HG03442 (cell line): Measurements from ENCODE around the gene GRAPL.
"Not testable (repeated sequence)": the region's sequence is repeated elsewhere in the genome, so short reads cannot be mapped to it uniquely, and the experiment has no call there.

ENCODE experiments used
- ATAC-seq: cut with Tn5 transposase; IDR thresholded peaks from one replicate; pipeline ENCODE4 v1.9.1; 2021; ENCODE audit warnings: mild to moderate bottlenecking, moderate library complexity; ENCODE audit not compliant: unreplicated experiment

GRAPL gene

GRCh38 chr17:19136138-19136537 is 8.7 kb downstream of the GRAPL start:
- ATAC-seq, result not testable (repeated sequence)

GRCh38 chr17:19136605-19137004 is 9.2 kb downstream of the GRAPL start:
- ATAC-seq, result not testable (repeated sequence)

GRCh38 chr17:19137959-19138358 is 10.6 kb downstream of the GRAPL start:
- not testable (repeated sequence) for ATAC-seq

DNA sequence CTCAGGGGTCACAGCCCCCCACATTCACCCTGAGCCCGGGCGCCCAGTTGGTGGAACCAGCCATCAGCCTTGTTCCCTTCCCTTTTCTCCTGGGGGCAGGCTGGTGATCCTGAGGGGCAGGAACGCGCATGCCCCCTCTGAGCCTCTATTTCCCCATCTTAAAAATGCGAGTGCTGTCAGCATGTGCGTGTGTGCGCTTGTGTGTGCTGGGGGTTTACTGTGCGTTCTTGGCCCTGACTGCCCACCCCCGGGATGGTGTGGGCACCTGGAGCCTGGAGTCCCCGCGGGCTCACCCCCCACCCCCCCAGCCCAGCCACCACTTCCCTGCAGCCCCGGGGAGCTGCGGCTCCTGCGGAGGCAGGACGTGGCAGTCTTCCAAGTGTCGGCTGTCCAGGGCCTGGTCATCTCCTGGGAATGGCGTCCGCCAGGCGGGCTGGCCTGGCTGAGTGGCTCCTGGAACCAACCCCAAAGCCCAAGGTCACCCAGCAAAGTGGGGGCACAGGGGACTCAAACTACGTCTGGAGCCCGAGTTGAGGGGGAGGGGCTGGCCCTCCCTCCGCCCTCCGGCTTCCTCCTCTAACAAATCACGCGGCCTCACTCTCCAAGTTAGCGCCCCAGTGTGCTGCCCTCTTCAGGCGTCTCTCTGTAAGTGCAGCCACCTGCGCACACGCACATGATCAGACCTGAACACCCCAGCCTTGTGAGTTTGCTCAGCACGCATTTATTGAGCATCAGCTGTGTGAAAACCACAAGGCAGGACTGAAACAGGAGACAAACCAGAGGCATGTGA is 14.2 kb downstream of the GRAPL start:
- peak; percentile 45 for ATAC-seq

DNA sequence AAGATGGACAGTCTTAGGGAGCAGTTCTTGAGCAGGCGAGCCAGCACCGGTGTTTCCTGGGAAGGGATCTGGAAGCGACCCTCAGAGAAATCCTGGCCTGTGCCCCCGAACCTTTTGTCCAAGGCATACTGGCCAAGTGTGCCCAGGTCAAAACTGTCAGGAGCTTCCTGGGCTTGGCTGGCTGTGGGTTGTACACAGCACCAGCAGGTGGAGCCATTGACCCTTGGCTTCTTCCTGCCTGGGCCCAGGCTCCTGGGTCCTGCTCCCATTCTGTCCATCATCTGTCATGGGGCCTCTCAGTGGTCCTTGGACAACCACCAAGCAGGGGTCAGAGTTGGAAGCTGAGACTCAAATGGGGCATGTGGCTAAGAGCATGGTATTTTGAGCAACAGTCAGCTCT is 15.0 kb downstream of the GRAPL start:
- ATAC-seq, result not testable (repeated sequence)

GRCh38 chr17:19143097-19143777 is 15.8 kb downstream of the GRAPL start:
- not testable (repeated sequence) for ATAC-seq

GRCh38 chr17:19144373-19144772 is 17.0 kb downstream of the GRAPL start:
- not testable (repeated sequence) for ATAC-seq

- not testable (repeated sequence) for ATAC-seq
These were observed 18.1 kb downstream of the GRAPL start for GRCh38 chr17:19145471-19145870.

DNA sequence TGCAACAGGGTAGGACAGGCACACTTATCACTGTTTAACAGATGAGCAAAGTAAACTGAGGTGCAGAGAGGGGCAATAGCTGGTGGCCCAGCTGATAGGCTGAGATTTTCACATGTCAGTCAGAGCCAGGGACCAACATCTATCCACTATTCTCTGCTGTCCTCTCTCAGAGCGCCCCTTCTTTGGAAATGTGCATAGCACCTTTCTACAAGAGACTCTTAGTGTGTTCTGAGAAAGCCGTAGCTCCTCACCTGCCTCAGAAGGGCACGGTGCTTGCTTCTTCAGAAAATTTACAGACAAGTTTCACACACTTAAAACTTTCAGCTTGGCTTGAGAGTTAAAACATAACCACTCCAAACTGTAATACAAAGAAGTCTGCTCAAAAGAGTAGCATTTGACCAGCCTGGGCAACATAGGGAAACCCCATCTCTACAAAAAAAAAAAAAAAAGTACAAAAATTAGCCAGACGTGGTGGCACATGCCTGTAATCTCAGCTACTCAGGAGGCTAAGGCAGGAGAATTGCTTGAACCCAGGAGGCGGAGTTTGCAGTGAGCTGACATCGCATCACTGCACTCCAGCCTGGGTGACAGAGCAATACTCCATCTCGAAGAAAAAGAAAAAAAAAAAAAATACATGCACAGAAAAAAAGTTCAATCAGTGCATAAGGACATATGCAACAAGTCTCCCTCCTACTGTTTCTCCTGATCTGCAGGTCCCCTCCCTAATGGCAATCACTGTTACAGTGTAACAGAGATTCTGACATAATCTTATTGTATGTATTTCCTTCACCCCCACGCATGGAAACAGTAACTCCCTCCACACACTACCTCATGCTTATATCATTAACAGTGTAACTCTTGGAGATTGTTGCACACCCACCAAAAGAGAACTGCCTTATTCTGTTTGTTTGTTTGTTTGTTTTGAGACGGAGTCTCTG is 23.6 kb downstream of the GRAPL start:
- not testable (repeated sequence) for ATAC-seq

DNA sequence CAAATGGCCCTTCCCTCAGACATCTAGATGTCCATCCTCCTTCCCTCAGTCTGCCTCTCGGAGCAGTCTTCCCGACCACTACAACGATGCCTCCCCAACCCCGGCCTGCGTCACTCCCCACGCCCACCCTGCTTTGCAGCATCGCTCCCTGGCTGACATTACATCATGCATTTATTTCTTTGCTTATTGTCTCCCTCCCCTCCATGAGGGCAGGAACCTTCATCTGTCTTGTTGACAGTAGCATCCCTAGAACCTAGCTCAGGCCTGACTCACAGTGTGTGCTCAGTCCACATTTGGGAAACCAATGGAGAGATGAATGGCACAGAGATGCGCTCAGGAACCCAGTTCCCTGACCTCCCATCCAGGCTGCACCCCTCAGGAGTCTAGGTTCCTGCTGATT is 30.2 kb downstream of the GRAPL start:
- not testable (repeated sequence) for ATAC-seq

- not testable (repeated sequence) for ATAC-seq
These were observed 31.1 kb downstream of the GRAPL start for GRCh38 chr17:19158478-19158877.

DNA sequence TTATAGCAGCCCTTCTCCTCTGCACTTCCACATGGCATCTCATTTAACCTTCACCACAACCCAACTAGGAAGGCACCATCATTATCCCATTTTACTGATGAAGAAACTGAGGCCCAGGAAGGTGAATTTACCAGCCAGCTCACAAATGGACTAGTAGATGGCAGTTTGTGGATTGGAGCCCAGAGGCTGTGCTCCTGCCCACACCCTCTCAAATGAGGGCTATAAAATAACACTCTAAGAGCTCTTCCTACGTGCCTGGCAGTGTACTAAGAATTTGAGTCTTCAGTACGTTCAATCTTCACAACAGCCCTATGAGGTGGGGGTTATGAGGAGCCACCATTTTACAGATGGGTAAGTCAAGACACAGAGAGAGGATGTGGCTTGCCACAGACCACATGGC is 31.5 kb downstream of the GRAPL start:
- not testable (repeated sequence) for ATAC-seq

GRCh38 chr17:19161308-19162107 is 34.1 kb downstream of the GRAPL start:
- not testable (repeated sequence) for ATAC-seq

- not testable (repeated sequence) for ATAC-seq
These were observed 35.2 kb downstream of the GRAPL start for GRCh38 chr17:19162384-19163216.

DNA sequence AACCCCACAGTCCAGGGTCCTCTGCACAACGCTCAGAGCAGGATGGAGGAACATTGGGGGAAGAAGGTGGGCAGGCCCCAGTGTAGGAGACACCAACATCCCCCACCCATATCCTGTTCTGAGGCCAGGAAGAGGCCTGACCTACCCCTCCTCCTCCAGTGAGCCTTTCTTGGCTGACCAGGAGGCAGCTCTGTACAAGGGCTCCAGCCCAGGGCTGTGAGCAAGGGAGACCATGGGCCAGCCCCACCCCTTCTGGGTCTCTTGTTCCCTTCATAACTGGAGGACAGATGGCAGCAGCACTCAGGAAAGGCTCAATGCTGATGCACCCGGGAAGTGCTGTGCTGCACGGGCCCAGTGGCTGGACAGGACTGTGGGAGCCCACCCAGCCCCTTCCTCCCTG is 47.0 kb downstream of the GRAPL start:
- not testable (repeated sequence) for ATAC-seq

- peak; percentile 69 for ATAC-seq
These were observed 48.0 kb downstream of the GRAPL start for GRCh38 chr17:19175410-19175809.

DNA sequence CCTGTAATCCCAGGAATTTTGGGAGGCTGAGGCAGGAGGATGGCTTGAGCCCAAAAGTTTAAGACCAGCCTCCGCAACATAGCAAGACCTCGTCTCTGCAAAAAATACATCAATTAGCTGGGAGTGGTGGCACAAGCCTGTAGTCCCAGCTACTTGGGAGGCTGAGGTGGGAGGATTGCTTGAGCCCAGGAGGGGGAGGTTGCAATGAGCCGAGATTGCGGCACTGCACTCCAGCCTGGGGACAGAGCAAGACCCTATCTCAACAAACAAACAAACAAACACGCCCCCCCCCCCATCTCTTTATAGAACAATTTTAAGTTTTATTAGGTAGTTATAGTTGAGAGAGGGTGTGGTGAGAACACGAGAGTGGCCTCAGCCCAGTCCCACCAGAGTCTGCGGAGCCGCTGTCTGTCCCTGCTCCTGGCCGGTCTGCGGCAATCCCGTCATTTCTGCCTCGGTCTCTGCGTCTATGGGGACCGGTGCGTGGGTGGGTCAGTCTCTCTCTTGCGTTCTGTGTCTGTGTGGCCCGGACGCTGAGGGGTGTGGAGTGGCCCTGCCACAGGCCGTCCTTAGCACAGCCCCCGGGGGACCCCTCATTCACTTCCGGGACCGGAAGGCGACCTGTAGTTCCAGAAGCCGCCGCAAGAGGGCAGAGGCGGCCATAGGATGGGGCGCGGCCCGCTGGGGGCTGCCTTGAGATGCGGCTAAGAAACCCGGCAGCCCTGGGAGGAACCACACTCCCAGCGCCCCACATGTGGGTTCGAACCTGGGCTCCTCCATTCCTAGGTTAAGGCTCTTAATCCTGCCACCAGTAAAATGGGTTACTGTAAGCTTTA is 53.9 kb downstream of the GRAPL start:
- peak; percentile 83 for ATAC-seq
